Endothelial cell of umbilical vein (primary cell): ENCODE results near the gene TAF11L11. TPM values are rescaled to one million over a fixed set of nuclear protein-coding genes. Genes with fewer than 3 reads are reported as not detected.
"Not testable (repeated sequence)": the region's sequence is repeated elsewhere in the genome, so short reads cannot be mapped to it uniquely, and the experiment has no call there.

Experiments
- BruUV-seq: library from RNA; stranded (reverse); fragments of 400-500 nt; replicated peaks from 2 replicates; lab custom pipeline; 2021; lab: Mats Ljungman, UMichigan
- CTCF ChIA-PET: fragments of 300-600, 350-600 bp; sonication (Branson Sonifier 250); formaldehyde crosslinking; loops from one replicate; lab custom pipeline; 2021; ENCODE audit warnings: antibody characterized with exemption, inconsistent platforms; lab: Charles Lee
- POLR2A ChIA-PET: fragments of 300-600, 350-600 bp; sonication (Branson Sonifier 250); formaldehyde crosslinking; loops from one replicate; lab custom pipeline; 2021; ENCODE audit warnings: antibody characterized with exemption, inconsistent platforms; lab: Charles Lee
- DNase-seq: peaks from one replicate; pipeline ENCODE4 v3.0.0-alpha.2; 2011; ENCODE audit warnings: low read depth, low spot score
- FAIRE-seq: peaks from 2 replicates; lab custom pipeline; 2011; peaks lifted over from hg19 to GRCh38; lab: Jason Lieb, UNC
- H2AFZ ChIP-seq: 2 replicates; pipeline ENCODE4 v1.6.0; 2012; ENCODE audit warnings: low read depth, low read length, control low read depth, inconsistent platforms
- H3K27ac ChIP-seq: 2 replicates; pipeline ENCODE4 v1.5.1; 2011; ENCODE audit warnings: low read depth, mild to moderate bottlenecking, control low read depth, low read length, moderate library complexity; ENCODE audit not compliant: insufficient read depth
- H3K27me3 ChIP-seq, 2 experiments: 2 replicates each; pipeline versions ENCODE4 v1.6.0 to v1.6.1; 2011; ENCODE audit warnings: low read length in 2 of 2, mixed read lengths in 1 of 2; ENCODE audit not compliant: control insufficient read depth in 2 of 2, insufficient read depth in 2 of 2
- H3K36me3 ChIP-seq, 2 experiments: 2 replicates in 1 of 2; 3 replicates in 1 of 2; pipeline ENCODE4 v1.5.1; 2011; ENCODE audit warnings: low read length in 2 of 2, mild to moderate bottlenecking in 1 of 2, moderate library complexity in 1 of 2; ENCODE audit not compliant: control insufficient read depth in 2 of 2, insufficient read depth in 2 of 2; ENCODE audit errors: extremely low read depth in 1 of 2
- H3K4me1 ChIP-seq: 3 replicates; pipeline ENCODE4 v1.5.1; 2011; ENCODE audit warnings: mild to moderate bottlenecking, low read length; ENCODE audit not compliant: control insufficient read depth, insufficient read depth; ENCODE audit errors: extremely low read depth
- H3K4me2 ChIP-seq: 2 replicates; pipeline ENCODE4 v1.6.1; 2011; ENCODE audit warnings: low read length, control low read depth, mixed read lengths; ENCODE audit not compliant: insufficient read depth
- H3K4me3 ChIP-seq, 3 experiments: fragments of 200-600 bp in 1 of 3; sonication (generic), shearing (Covaris generic) in 1 of 3; replicated peaks in 1 of 3; 2 replicates each; pipeline ENCODE4 v1.5.1; 2011 to 2016; ENCODE audit warnings: control low read depth in 3 of 3, low read length in 3 of 3, mild to moderate bottlenecking in 2 of 3, inconsistent platforms in 1 of 3, low read depth in 1 of 3, moderate library complexity in 1 of 3; ENCODE audit not compliant: insufficient read depth in 1 of 3
- H3K79me2 ChIP-seq: 2 replicates; pipeline ENCODE4 v1.6.0; 2012; ENCODE audit warnings: low read length, inconsistent platforms; ENCODE audit not compliant: control insufficient read depth, insufficient read depth
- H3K9ac ChIP-seq: replicated peaks from 2 replicates; pipeline ENCODE3; 2011; ENCODE audit warnings: low read length, control low read depth; ENCODE audit not compliant: insufficient read depth; ENCODE audit errors: extremely low read depth
- H3K9me1 ChIP-seq: replicated peaks from 3 replicates; pipeline ENCODE4 v1.6.0; 2011; ENCODE audit warnings: mild to moderate bottlenecking, low read length; ENCODE audit not compliant: control insufficient read depth, insufficient read depth; ENCODE audit errors: extremely low read depth
- H3K9me3 ChIP-seq: replicated peaks from 2 replicates; pipeline ENCODE4 v1.5.1; 2012; ENCODE audit warnings: low read length, inconsistent platforms; ENCODE audit not compliant: control insufficient read depth, insufficient read depth
- H4K20me1 ChIP-seq: replicated peaks from 2 replicates; pipeline ENCODE3; 2011; ENCODE audit warnings: mild to moderate bottlenecking, low read length; ENCODE audit not compliant: control insufficient read depth, insufficient read depth; ENCODE audit errors: extremely low read depth
- EZH2 ChIP-seq: IDR thresholded peaks from 2 replicates; pipeline ENCODE4 v1.6.1; 2012; ENCODE audit warnings: borderline replicate concordance, low read depth, mild to moderate bottlenecking, moderate library complexity, low read length, inconsistent platforms; ENCODE audit not compliant: severe bottlenecking
- FOS ChIP-seq: IDR thresholded peaks from 2 replicates; pipeline ENCODE4 v1.6.1; 2011; ENCODE audit warnings: mild to moderate bottlenecking, low read length, moderate library complexity, borderline replicate concordance; ENCODE audit not compliant: insufficient read depth
- GATA2 ChIP-seq: IDR thresholded peaks from 2 replicates; pipeline ENCODE4 v1.7.0; 2011; ENCODE audit warnings: low read depth, mild to moderate bottlenecking, moderate library complexity, mixed read lengths, low read length; ENCODE audit not compliant: insufficient read length, insufficient read depth
- JUN ChIP-seq: IDR thresholded peaks from 2 replicates; pipeline ENCODE4 v1.6.1; 2011; ENCODE audit warnings: borderline replicate concordance, low read depth; ENCODE audit not compliant: insufficient read length, insufficient read depth
- POLR2A ChIP-seq: IDR thresholded peaks from 2 replicates; pipeline ENCODE4 v1.6.1; 2012; ENCODE audit warnings: low read depth, mild to moderate bottlenecking, control low read depth, low read length
- dilution Hi-C: fragments of 300-500 bp; cut with MboI; formaldehyde crosslinking; loops from one replicate; pipeline ENCODE4 v1.15.0; 2019; ENCODE audit warnings: low sequenced_read_pairs; ENCODE audit not compliant: extremely low pct_ligation_motif_present
- intact Hi-C: fragments of 100-400 bp; cut with micrococcal nuclease; formaldehyde crosslinking; loops from one replicate; pipeline ENCODE4 v1.10.0; 2022
- polyA plus RNA-seq, 4 experiments: library from polyadenylated mRNA; depleted of rRNA in 3 of 4; stranded (reverse) in 3 of 4; unstranded in 1 of 4; fragments of >200 nt; gene quantifications; 2 replicates each; pipeline versions ENCODE4 v1.2.1 to v1.2.3, GENCODE V29; 2011 to 2012; ENCODE audit warnings: missing spikeins in 1 of 4
- total RNA-seq: library from RNA; stranded (reverse); gene quantifications from 2 replicates; pipeline ENCODE4 v1.2.3, GENCODE V29; 2021
- TF ChIP-seq, protein P1 (sequence below): IDR thresholded peaks from 2 replicates; pipeline ENCODE4 v1.6.1; 2011; ENCODE audit not compliant: insufficient read depth, insufficient read length

TAF11L11 gene
- total and polyA plus RNA-seq, 2 donors (not counting 3 experiments of a cell fraction or from before 2014, with no cell fraction given): not detected

DNA sequence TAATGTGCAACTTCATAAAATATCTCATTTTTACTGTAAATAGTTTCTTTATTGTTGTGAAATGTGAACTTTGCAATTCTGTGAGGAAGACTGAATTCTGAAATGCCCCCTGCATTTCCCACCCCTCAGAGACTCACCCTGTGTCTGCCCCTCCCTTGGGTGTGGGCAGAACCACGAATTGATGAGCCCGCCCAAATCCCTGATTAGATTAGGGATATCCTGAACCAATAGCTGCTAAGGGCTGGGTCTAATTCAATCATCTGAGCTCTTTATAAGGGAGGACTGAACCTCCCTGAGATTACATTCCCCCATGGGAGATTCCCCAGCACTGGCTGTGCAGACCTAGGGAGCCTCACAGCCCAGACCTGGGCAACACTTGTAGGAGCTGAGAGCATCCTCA, 6.1 kb downstream of the TAF11L11 start, which contains the start of gene TAF11L12:
TSS of gene TAF11L12 (plus strand) at position 301 of the 400 bp plus-strand sequence.
- BruUV-seq, CTCF ChIA-PET, H3K9me3 ChIP-seq: not testable (repeated sequence)

DNA sequence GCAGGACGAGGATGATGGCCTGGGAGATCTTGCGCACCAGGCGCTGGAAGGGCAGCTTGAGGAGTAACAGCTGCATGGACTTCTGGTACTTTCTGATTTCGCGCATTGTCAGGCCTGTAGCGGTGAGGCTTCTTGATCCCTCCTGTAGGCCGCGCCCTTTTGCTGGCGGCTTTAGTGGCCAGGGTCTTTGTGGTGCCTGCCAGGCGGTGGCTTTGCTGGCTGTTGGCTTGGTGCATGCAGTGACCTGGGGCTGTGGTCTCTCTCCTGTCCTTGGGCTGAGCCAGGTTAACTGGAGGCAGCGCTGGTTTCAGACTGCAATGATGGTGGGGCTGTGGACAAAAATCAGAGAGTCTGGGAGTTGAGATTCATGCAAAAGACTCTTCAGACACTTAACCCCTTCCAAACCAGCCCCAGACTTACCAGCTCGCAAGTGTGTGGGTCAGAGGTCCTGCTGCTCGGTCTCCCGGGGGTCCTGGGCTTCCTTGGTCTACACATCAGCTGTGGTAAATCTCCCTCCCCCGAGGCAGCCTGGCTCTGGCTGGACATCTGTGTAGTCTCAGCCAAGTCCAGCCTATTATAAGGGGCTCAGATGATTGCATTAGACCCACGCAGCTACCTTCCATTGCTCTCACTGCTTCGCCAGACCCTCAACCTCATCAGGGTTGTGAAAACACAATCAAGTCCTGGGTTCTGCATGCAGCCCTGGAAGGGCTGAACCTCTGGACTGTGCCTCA, 11.1 kb downstream of the TAF11L11 start:
- Histone ChIP-seq H3K79me2 (no peaks in the 10 kb centered on the region), H3K27me3 (no peaks in the 10 kb centered on the region), H3K4me1 (no peaks in the 10 kb centered on the region), H2AFZ (no peak overlapping the region), H3K36me3 (no peaks in the 10 kb centered on the region), H3K4me3 (no peak overlapping the region), H3K27ac (no peak overlapping the region), H3K4me2 (no peak overlapping the region), H3K9me1 (no peaks in the 10 kb centered on the region), H4K20me1 (no peaks in the 10 kb centered on the region), H3K9ac (no peak overlapping the region), H3K9me3 (no peaks in the 10 kb centered on the region)
- TF ChIP-seq EZH2 (no peak), GATA2 (no peak), FOS (no peak), JUN (no peak), POLR2A (no peak)
- TF ChIP-seq, protein P1, sequence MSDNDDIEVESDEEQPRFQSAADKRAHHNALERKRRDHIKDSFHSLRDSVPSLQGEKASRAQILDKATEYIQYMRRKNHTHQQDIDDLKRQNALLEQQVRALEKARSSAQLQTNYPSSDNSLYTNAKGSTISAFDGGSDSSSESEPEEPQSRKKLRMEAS: no peak
- dilution Hi-C loops: no loop called here
- DNase-seq: no peak
- CTCF ChIA-PET: no interaction called here
- no peak for FAIRE-seq
- POLR2A ChIA-PET: no interaction called here
- no TSS peak for BruUV-seq
- intact Hi-C loops: no loop called here

More for the DNA sequence above, 6.1 kb downstream of the TAF11L11 start, which contains the start of gene TAF11L12:
- H3K4me2 ChIP-seq, dilution Hi-C loops, H3K27me3 ChIP-seq, H3K36me3 ChIP-seq, H3K9me1 ChIP-seq, FAIRE-seq, POLR2A ChIA-PET, intact Hi-C loops, H3K79me2 ChIP-seq, H3K4me3 ChIP-seq, H4K20me1 ChIP-seq, DNase-seq, H3K27ac ChIP-seq, H3K9ac ChIP-seq, H2AFZ ChIP-seq, H3K4me1 ChIP-seq: not testable (repeated sequence)
